Mucosa of descending colon (tissue), 3 donors: ENCODE results near the gene SYTL1. TPM values are rescaled to one million over a fixed set of nuclear protein-coding genes. Genes with fewer than 3 reads are reported as not detected.
A peak's percentile ranks its signal among the peaks of the same experiment; 100 is the strongest.

Experiments used
- ATAC-seq: fragments of 200-7000 bp; cut with Tn5 transposase; one replicate; pipeline ENCODE4 v1.9.1; 2020; ENCODE audit warnings: mild to moderate bottlenecking, moderate library complexity
- DNase-seq, 3 donors: peaks; one replicate each; pipeline ENCODE4 v3.0.0-alpha.2; 2020
- H3K36me3 ChIP-seq: fragments of 200-600 bp; one replicate; pipeline ENCODE4 v1.8.0; 2021; ENCODE audit warnings: low read depth, mild to moderate bottlenecking
- H3K4me1 ChIP-seq: fragments of 200-600 bp; one replicate; pipeline ENCODE4 v1.8.0; 2021; ENCODE audit warnings: low read depth, mild to moderate bottlenecking
- H3K4me3 ChIP-seq: fragments of 200-600 bp; one replicate; pipeline ENCODE4 v1.8.0; 2021; ENCODE audit warnings: mild to moderate bottlenecking
- H3K9me3 ChIP-seq: fragments of 200-600 bp; one replicate; pipeline ENCODE4 v1.8.0; 2021; ENCODE audit warnings: mild to moderate bottlenecking
- CTCF ChIP-seq: fragments of 200-600 bp; IDR thresholded peaks from one replicate; pipeline ENCODE4 v1.8.0; 2022; ENCODE audit warnings: antibody characterized with exemption, mild to moderate bottlenecking
- intact Hi-C, 2 donors: fragments of 100-400 bp; cut with DNase I in 1 of 2; cut with micrococcal nuclease in 1 of 2; formaldehyde crosslinking; loops; one replicate each; pipeline versions ENCODE4 v1.11.0 to v1.11.1; 2022; cut with DNase I, micrococcal nuclease
- total RNA-seq, 3 donors: library from RNA; stranded (reverse); fragmentation: NEBNext Ultra II Directional in 2 of 3; extraction: Animal tissue kit (Norgen Biotek cat#: 25700) in 2 of 3; gene quantifications; one replicate each; pipeline versions ENCODE4 v1.2.1 to v1.2.4, GENCODE V29; 2021 to 2023
- donor health status: DM: no; HTN: no; CAD: no; lungs with moderate emphysema.
- donor health status: DM: no; HTN: no; CAD: no.
- donor health status: DM: no; HTN: yes; CAD: no.

The SYTL1 gene
- total RNA-seq, 3 donors from 2014 or later = 4.2 to 9.7 (median 8.7) TPM

GRCh38 chr1:27363766-27364695, 22.2 kb downstream of the SYTL1 start:
- ATAC-seq (no peak), DNase-seq (no peak)
- Histone ChIP-seq H3K36me3 (no peaks in the 10 kb centered on the region), H3K4me1 (peaks cover 7% of the 10 kb centered on the region), H3K9me3 (no peaks in the 10 kb centered on the region), H3K4me3 (no peak overlapping the region)
- intact Hi-C loops = no loop called here
- TF ChIP-seq CTCF = no peak

GRCh38 chr1:27364696-27365371, 23.0 kb downstream of the SYTL1 start:
- H3K9me3 ChIP-seq = no peaks in the 10 kb centered on the region
- H3K4me3 ChIP-seq = no peak overlapping the region
- peaks cover 7% of the 10 kb centered on the region for H3K4me1 ChIP-seq
- intact Hi-C loops = no loop called here
- DNase-seq (no peak), ATAC-seq (no peak)
- no peaks in the 10 kb centered on the region for H3K36me3 ChIP-seq
- TF ChIP-seq CTCF = no peak

GRCh38 chr1:27365372-27366112, 23.7 kb downstream of the SYTL1 start:
- Histone ChIP-seq H3K4me3 (peak overlapping the region; percentile 22), H3K9me3 (no peaks in the 10 kb centered on the region), H3K36me3 (no peaks in the 10 kb centered on the region), H3K4me1 (peaks cover 7% of the 10 kb centered on the region)
- ATAC-seq (peak; percentile 80), DNase-seq (peak; percentile 91 to 94 (median 93))
- intact Hi-C loops = no loop called here
- no peak for TF ChIP-seq CTCF

GRCh38 chr1:27366113-27366410, 24.2 kb downstream of the SYTL1 start:
- no peak for TF ChIP-seq CTCF
- ATAC-seq (peak; percentile 59), DNase-seq (peak; percentile 86 to 92 (median 90))
- H3K4me1 ChIP-seq = peaks cover 7% of the 10 kb centered on the region
- H3K36me3 ChIP-seq = no peaks in the 10 kb centered on the region
- intact Hi-C loops = no loop called here
- H3K4me3 ChIP-seq = peak overlapping the region; percentile 22
- no peaks in the 10 kb centered on the region for H3K9me3 ChIP-seq

GRCh38 chr1:27366411-27367159, 24.8 kb downstream of the SYTL1 start, which contains the start of gene MAP3K6:
Gene MAP3K6 (minus strand): TSS chr1:27366961. CDS start chr1:27366597, 364 bp downstream.
- Histone ChIP-seq H3K4me1 (peaks cover 7% of the 10 kb centered on the region), H3K9me3 (no peaks in the 10 kb centered on the region), H3K36me3 (no peaks in the 10 kb centered on the region), H3K4me3 (peak within 1 kb of the TSS; percentile 22)
- DNase-seq = peak; percentile 89 to 93 (median 90)
- intact Hi-C loops = no loop called here
- peak; percentile 82 for ATAC-seq
- TF ChIP-seq CTCF = peak; percentile 46
